MG63 (cell line): ENCODE measurements around the gene OOSP1. TPM values are rescaled to one million over a fixed set of nuclear protein-coding genes. Genes with fewer than 3 reads are reported as not detected.
A peak's percentile ranks its signal among the peaks of the same experiment; 100 is the strongest.
"Not testable (repeated sequence)": the region's sequence is repeated elsewhere in the genome, so short reads cannot be mapped to it uniquely, and the experiment has no call there.

Experiments
- DNase-seq: peaks from one replicate; pipeline ENCODE4 v3.0.0-alpha.2; 2020
- H3K27me3 ChIP-seq: fragments of 250-450 bp; sonication (Bioruptor Pico); 2 replicates; pipeline ENCODE4 v1.5.1; 2020; ENCODE audit warnings: mild to moderate bottlenecking, moderate library complexity
- H3K36me3 ChIP-seq: fragments of 250-450 bp; sonication (Bioruptor Pico); 2 replicates; pipeline ENCODE4 v1.5.1; 2020; ENCODE audit warnings: mild to moderate bottlenecking, moderate library complexity
- H3K4me3 ChIP-seq: fragments of 250-450 bp; sonication (Bioruptor Pico); 2 replicates; pipeline ENCODE4 v1.5.1; 2020; ENCODE audit warnings: mild to moderate bottlenecking, moderate library complexity
- H3K9me3 ChIP-seq: fragments of 250-450 bp; sonication (Bioruptor Pico); 2 replicates; pipeline ENCODE4 v1.5.1; 2020; ENCODE audit warnings: mild to moderate bottlenecking, moderate library complexity
- total RNA-seq: library from RNA; depleted of rRNA; stranded (reverse); fragments of >200 nt; shearing (Covaris generic); gene quantifications from 2 replicates; pipeline ENCODE4 v1.2.3, GENCODE V29; 2014; ENCODE audit warnings: low replicate concordance; rRNA removed

OOSP1 gene, protein sequence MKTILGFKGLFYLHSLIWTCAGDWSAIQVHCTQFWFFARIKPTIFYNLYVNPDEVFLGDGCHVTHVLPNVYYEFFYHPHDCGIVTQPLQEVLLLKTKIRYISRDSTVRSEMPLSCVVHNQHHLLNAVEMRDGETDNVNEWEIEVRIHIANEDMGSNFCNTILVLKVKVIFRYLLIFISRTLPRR
- total RNA-seq = not detected in 2 replicates

DNA sequence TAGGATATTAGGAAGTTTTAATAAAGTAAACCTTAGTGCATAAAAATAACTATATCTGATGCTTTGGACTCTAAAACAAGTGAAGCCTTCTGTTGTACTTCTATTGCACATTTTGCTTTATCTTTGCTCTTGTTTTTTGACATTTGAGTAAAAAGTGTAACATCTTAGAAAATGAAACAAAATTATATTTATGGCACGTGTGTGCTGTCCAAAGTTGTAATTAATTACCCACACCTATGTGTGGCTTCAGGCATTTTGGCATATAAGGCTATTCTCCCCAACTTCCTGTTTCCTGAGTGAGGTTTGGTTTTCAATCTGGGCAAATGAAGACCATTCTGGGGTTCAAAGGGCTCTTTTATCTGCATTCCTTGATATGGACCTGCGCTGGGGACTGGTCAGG lies at the start of gene OOSP1:
TSS of gene OOSP1 (plus strand) at position 301 of the 400 bp plus-strand sequence. CDS start at position 324, 23 bp downstream.
- no peaks in the 10 kb centered on the region for H3K9me3 ChIP-seq
- no peak for DNase-seq
- no peak within 1 kb of the TSS for H3K4me3 ChIP-seq
- no peaks in the 10 kb centered on the region for H3K36me3 ChIP-seq
- H3K27me3 ChIP-seq = no peaks in the 10 kb centered on the region

DNA sequence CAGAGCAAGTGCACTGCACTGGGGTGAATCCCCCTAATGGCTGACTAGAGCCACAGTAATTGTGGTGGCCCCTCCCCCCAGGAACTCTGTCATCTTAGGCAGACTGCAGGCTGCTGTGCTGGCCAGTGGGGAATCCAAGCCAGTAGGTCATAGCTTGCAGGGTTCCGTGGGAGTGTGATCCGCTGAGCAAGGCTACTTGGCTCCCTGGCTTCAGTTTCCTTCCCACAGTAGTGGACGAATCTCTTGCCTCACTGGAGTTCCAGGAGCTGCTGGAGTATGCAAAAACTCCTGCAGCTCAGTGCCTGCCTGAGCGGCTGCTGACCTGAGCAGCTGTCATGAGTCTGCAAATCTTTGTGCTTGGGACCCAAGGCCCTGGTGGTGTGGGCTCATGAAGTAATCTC lies 46.5 kb upstream of the OOSP1 start:
- peaks cover 5% of the 10 kb centered on the region for H3K9me3 ChIP-seq
- DNase-seq = peak; percentile 17
- no peaks in the 10 kb centered on the region for H3K27me3 ChIP-seq
- H3K36me3 ChIP-seq = no peaks in the 10 kb centered on the region
- no peak overlapping the region for H3K4me3 ChIP-seq

DNA sequence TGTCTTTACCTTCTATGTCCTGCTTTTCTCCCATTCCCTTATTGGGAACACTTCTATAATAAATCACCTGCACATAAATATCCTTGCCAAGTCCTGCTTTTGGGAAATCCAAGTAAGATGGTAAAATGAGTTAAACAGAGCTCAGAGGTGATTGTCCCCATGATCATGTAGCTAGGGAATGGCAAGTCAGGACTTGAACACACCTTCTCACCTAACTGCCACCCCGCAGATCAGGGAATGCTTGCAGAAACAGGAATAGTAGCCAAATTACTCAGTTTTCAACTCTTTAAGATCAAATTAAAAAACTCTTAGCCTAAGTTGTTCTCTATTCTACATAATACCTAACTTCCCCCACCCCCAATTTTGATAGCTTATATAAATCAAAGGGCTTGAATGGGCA lies 43.6 kb upstream of the OOSP1 start:
- H3K36me3 ChIP-seq = no peaks in the 10 kb centered on the region
- no peaks in the 10 kb centered on the region for H3K27me3 ChIP-seq
- no peak overlapping the region for H3K4me3 ChIP-seq
- DNase-seq = no peak
- peaks cover 2% of the 10 kb centered on the region for H3K9me3 ChIP-seq

GRCh38 chr11:59898046-59898445 lies 40.2 kb upstream of the OOSP1 start:
- no peak for DNase-seq
- Histone ChIP-seq H3K9me3 (no peaks in the 10 kb centered on the region), H3K27me3 (no peaks in the 10 kb centered on the region), H3K4me3 (no peak overlapping the region), H3K36me3 (no peaks in the 10 kb centered on the region)

GRCh38 chr11:59898650-59899049 lies 39.6 kb upstream of the OOSP1 start:
- no peak overlapping the region for H3K4me3 ChIP-seq
- H3K9me3 ChIP-seq = no peaks in the 10 kb centered on the region
- no peak for DNase-seq
- no peaks in the 10 kb centered on the region for H3K27me3 ChIP-seq
- no peaks in the 10 kb centered on the region for H3K36me3 ChIP-seq

DNA sequence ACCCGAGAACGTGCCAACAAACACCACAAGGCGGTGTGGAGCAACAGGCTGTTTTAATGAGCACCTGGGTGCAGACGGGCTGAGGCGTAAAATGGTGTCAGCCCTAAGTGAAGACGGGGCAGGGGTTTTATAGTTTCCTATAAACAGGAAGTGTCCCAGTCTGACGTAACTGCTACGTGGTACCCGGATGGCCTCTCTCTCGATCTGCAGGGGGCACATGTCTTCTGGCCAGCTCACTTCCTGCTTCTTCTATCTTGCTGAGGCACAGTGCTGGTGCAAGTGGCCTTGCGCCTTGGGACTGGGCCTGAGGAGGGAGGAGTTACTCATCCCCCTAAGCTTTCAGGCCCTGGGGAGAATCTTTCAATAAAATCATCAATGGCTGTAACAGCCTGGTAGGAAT lies 38.7 kb upstream of the OOSP1 start:
- no peaks in the 10 kb centered on the region for H3K27me3 ChIP-seq
- H3K9me3 ChIP-seq = no peaks in the 10 kb centered on the region
- H3K4me3 ChIP-seq = no peak overlapping the region
- DNase-seq = peak; percentile 36
- no peaks in the 10 kb centered on the region for H3K36me3 ChIP-seq

GRCh38 chr11:59900366-59901126 lies 37.7 kb upstream of the OOSP1 start:
- H3K27me3 ChIP-seq = no peaks in the 10 kb centered on the region
- H3K9me3 ChIP-seq = no peaks in the 10 kb centered on the region
- no peak for DNase-seq
- H3K4me3 ChIP-seq = no peak overlapping the region
- H3K36me3 ChIP-seq = no peaks in the 10 kb centered on the region

DNA sequence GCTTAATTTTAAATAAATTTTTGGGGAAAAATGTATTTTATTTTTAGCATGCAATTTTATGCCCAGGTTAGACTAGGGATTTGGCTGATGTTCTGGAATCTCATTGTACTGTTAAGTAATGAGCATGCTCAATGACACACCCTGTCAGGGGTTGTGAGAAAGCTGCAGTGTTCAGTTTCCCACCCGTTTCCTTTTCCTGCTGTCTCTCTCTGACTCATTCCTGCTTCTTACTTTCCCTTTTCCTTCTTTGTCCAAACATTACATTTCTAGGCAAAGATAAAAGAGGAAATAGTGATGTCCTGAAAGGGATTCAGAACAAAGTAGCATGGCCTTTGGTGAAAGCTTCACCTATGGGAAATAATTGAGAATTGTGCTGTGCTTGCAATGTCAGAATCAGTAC lies 36.9 kb upstream of the OOSP1 start:
- peak; percentile 73 for DNase-seq
- Histone ChIP-seq H3K4me3 (peak overlapping the region; percentile 19), H3K27me3 (no peaks in the 10 kb centered on the region), H3K9me3 (no peaks in the 10 kb centered on the region), H3K36me3 (no peaks in the 10 kb centered on the region)

DNA sequence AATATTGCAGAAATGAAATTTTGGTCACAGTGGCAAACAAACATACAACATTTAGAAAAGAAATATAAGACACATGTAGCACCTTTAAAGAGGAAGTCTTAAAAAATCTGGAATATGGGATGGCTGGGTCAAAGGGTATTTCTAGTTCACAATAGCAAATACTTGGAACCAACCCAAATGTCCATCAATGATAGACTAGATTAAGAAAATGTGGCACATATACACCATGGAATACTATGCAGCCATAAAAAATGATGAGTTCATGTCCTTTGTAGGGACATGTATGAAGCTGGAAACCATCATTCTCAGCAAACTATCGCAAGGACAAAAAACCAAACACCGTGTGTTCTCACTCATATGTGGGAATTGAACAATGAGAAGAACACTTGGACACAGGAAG lies 34.7 kb upstream of the OOSP1 start:
- not testable (repeated sequence) for H3K9me3 ChIP-seq, H3K36me3 ChIP-seq, H3K4me3 ChIP-seq, DNase-seq, H3K27me3 ChIP-seq

GRCh38 chr11:59918480-59918879 lies 19.8 kb upstream of the OOSP1 start:
- Histone ChIP-seq H3K4me3 (no peak overlapping the region), H3K9me3 (peaks cover 11% of the 10 kb centered on the region; the same call in 1 of the 2 replicates), H3K27me3 (no peaks in the 10 kb centered on the region), H3K36me3 (no peaks in the 10 kb centered on the region)
- DNase-seq = peak; percentile 64

GRCh38 chr11:59918987-59919589 lies 19.1 kb upstream of the OOSP1 start:
- no peaks in the 10 kb centered on the region for H3K27me3 ChIP-seq
- H3K36me3 ChIP-seq = no peaks in the 10 kb centered on the region
- H3K9me3 ChIP-seq = peaks cover 11% of the 10 kb centered on the region
- H3K4me3 ChIP-seq = no peak overlapping the region
- DNase-seq = peak; percentile 45

GRCh38 chr11:59923813-59924212 lies 14.4 kb upstream of the OOSP1 start:
- Histone ChIP-seq H3K36me3 (no peaks in the 10 kb centered on the region), H3K27me3 (no peaks in the 10 kb centered on the region), H3K4me3 (no peak overlapping the region), H3K9me3 (peaks cover 10% of the 10 kb centered on the region)
- DNase-seq = no peak

- no peak for DNase-seq
- H3K36me3 ChIP-seq = no peaks in the 10 kb centered on the region
These were observed 6.5 kb upstream of the OOSP1 start for GRCh38 chr11:59931688-59932087.

DNA sequence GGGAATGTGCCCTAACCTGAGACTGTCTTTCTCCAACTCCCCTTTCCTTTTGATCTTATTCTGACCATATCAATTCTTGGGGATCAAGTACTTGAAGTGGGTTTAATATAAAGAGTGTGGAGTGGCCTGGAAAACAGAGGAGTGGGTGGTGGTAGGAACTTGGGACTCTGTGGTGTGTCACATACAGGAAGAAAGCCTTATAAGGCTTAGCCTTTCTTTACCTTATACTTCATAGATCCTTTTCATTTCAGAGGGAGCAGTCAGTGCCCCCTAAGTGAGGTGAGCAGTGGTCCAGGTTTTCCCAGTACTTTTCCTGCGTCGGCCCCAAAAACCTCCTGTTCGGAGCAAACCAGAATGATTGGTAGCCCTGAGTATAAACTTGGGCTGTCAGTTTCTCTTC lies 486 bp downstream of the OOSP1 start:
- H3K36me3 ChIP-seq = no peaks in the 10 kb centered on the region
- H3K9me3 ChIP-seq = no peaks in the 10 kb centered on the region
- no peak overlapping the region for H3K4me3 ChIP-seq
- no peak for DNase-seq
- no peaks in the 10 kb centered on the region for H3K27me3 ChIP-seq

More at GRCh38 chr11:59931688-59932087, 6.5 kb upstream of the OOSP1 start:
- Histone ChIP-seq H3K27me3 (no peaks in the 10 kb centered on the region), H3K9me3 (no peaks in the 10 kb centered on the region), H3K4me3 (no peak overlapping the region)

DNA sequence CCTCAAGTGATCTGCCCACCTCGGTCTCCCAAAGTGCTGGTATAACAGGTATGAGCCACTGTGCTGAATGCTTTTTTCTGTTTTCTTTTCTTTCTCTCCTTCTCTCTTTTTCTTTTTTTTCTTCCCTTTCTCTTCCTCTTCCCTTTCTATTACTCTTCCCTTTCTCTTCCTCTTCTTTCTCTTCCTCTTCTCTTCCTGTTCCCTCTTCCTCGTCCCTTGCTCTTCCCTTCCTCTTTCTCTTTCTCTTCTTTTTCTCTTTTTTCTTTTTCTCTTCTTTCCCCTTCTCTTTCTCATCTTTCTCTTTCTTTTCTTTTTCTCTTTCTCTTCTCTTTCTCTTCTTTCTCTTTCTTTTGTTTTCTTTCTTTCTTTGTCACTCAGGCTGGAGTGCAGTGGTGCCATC lies 1.2 kb downstream of the OOSP1 start:
- H3K27me3 ChIP-seq = no peaks in the 10 kb centered on the region
- H3K4me3 ChIP-seq = no peak overlapping the region
- H3K36me3 ChIP-seq = no peaks in the 10 kb centered on the region
- DNase-seq = no peak
- H3K9me3 ChIP-seq = no peaks in the 10 kb centered on the region

- DNase-seq = no peak
- no peak overlapping the region for H3K4me3 ChIP-seq
- H3K27me3 ChIP-seq = no peaks in the 10 kb centered on the region
- no peaks in the 10 kb centered on the region for H3K36me3 ChIP-seq
- H3K9me3 ChIP-seq = no peaks in the 10 kb centered on the region
These were observed 2.9 kb downstream of the OOSP1 start for GRCh38 chr11:59941091-59941490.

- Histone ChIP-seq H3K4me3 (no peak overlapping the region), H3K27me3 (no peaks in the 10 kb centered on the region), H3K9me3 (no peaks in the 10 kb centered on the region), H3K36me3 (no peaks in the 10 kb centered on the region)
- DNase-seq = no peak
These were observed 5.9 kb downstream of the OOSP1 start for GRCh38 chr11:59943997-59944714.
